MCF 10A (cell line): ENCODE measurements around the gene RECK. TPM values are rescaled to one million over a fixed set of nuclear protein-coding genes. Genes with fewer than 3 reads are reported as not detected.
A peak's percentile ranks its signal among the peaks of the same experiment; 100 is the strongest.

Experiments
- BruUV-seq: library from RNA; stranded (reverse); fragments of 400-500 nt; replicated peaks from 2 replicates; lab custom pipeline; 2021; lab: Mats Ljungman, UMichigan
- CTCF ChIA-PET: fragments of 300-600 bp; sonication (Branson Sonifier 250); formaldehyde crosslinking; extraction: SDS; loops from one replicate; lab custom pipeline; 2021; ENCODE audit warnings: antibody characterized with exemption, inconsistent platforms; lab: Yijun Ruan, JAX
- POLR2A ChIA-PET: fragments of 300-600, 350-650 bp; sonication (Branson Sonifier 250); formaldehyde crosslinking; extraction: SDS; loops from one replicate; lab custom pipeline; 2020; ENCODE audit warnings: antibody characterized with exemption, inconsistent platforms; lab: Yijun Ruan, JAX
- DNase-seq: peaks from one replicate; pipeline ENCODE4 v3.0.0-alpha.2; 2018; ENCODE audit not compliant: unreplicated experiment
- H3K27ac Mint-ChIP-seq: one replicate; pipeline ENCODE4 v1.8.0; 2022; ENCODE audit warnings: mild to moderate bottlenecking, low read depth, mixed read lengths; ENCODE audit not compliant: unreplicated experiment
- H3K27me3 Mint-ChIP-seq: one replicate; pipeline ENCODE4 v1.8.0; 2022; ENCODE audit warnings: mixed read lengths; ENCODE audit not compliant: insufficient read depth, unreplicated experiment
- H3K36me3 Mint-ChIP-seq: one replicate; pipeline ENCODE4 v1.8.0; 2022; ENCODE audit warnings: mild to moderate bottlenecking, moderate library complexity, mixed read lengths; ENCODE audit not compliant: insufficient read depth, unreplicated experiment
- H3K4me1 Mint-ChIP-seq: one replicate; pipeline ENCODE4 v1.8.0; 2022; ENCODE audit warnings: mixed read lengths; ENCODE audit not compliant: insufficient read depth, unreplicated experiment
- H3K4me3 Mint-ChIP-seq: one replicate; pipeline ENCODE4 v1.8.0; 2022; ENCODE audit warnings: mild to moderate bottlenecking, moderate library complexity, mixed read lengths; ENCODE audit not compliant: unreplicated experiment
- H3K9me3 Mint-ChIP-seq: one replicate; pipeline ENCODE4 v1.8.0; 2022; ENCODE audit warnings: mixed read lengths; ENCODE audit not compliant: unreplicated experiment
- CTCF ChIP-seq: fragments of 200-600 bp; IDR thresholded peaks from one replicate; pipeline ENCODE4 v1.8.0; 2022; ENCODE audit warnings: antibody characterized with exemption, mild to moderate bottlenecking; ENCODE audit not compliant: unreplicated experiment
- intact Hi-C: fragments of 100-400 bp; cut with micrococcal nuclease; formaldehyde crosslinking; loops from 2 replicates; pipeline ENCODE4 v1.14.1; 2022
- total RNA-seq: library from RNA; stranded (reverse); gene quantifications from 2 replicates; pipeline ENCODE4 v1.2.3, GENCODE V29; 2022

Gene RECK
- total RNA-seq, 1 experiment from 2014 or later: 3.7 TPM

- H3K4me1 Mint-ChIP-seq: peaks cover 11% of the 10 kb centered on the region
- no TSS peak for BruUV-seq
- intact Hi-C loops: loop anchor here (1.0 kb wide), 1 partner anchor 25 kb away; no protein-coding TSS in a partner anchor
- CTCF ChIA-PET: interaction anchor here (1.5 kb wide), 1 partner anchor 25 kb away, joined by 8 read pairs; no protein-coding TSS in a partner anchor
- H3K9me3 Mint-ChIP-seq: peaks cover 11% of the 10 kb centered on the region
- H3K27ac Mint-ChIP-seq: no peak overlapping the region
- DNase-seq: peak; percentile 50
- H3K36me3 Mint-ChIP-seq: no peaks in the 10 kb centered on the region
- peaks cover 50% of the 10 kb centered on the region for H3K27me3 Mint-ChIP-seq
- POLR2A ChIA-PET: no interaction called here
- TF ChIP-seq CTCF: peak; percentile 30
- H3K4me3 Mint-ChIP-seq: no peak overlapping the region
These were observed 104.6 kb downstream of the RECK start for GRCh38 chr9:36141288-36141687.

GRCh38 chr9:36141761-36142160 is 105.0 kb downstream of the RECK start:
- H3K27me3 Mint-ChIP-seq: peaks cover 50% of the 10 kb centered on the region
- H3K4me1 Mint-ChIP-seq: peaks cover 11% of the 10 kb centered on the region
- H3K9me3 Mint-ChIP-seq: peaks cover 11% of the 10 kb centered on the region
- H3K36me3 Mint-ChIP-seq: no peaks in the 10 kb centered on the region
- POLR2A ChIA-PET: no interaction called here
- BruUV-seq: no TSS peak
- no peak for TF ChIP-seq CTCF
- no peak overlapping the region for H3K4me3 Mint-ChIP-seq
- CTCF ChIA-PET: interaction anchor here (1.5 kb wide), 1 partner anchor 24 kb away, joined by 8 read pairs; no protein-coding TSS in a partner anchor
- intact Hi-C loops: loop anchor here (1.0 kb wide), 1 partner anchor 25 kb away; no protein-coding TSS in a partner anchor
- DNase-seq: no peak
- H3K27ac Mint-ChIP-seq: no peak overlapping the region

- BruUV-seq: no TSS peak
- intact Hi-C loops: no loop called here
- no peak overlapping the region for H3K4me3 Mint-ChIP-seq
- no peak for DNase-seq
- no peak for TF ChIP-seq CTCF
- POLR2A ChIA-PET: interaction anchor here (0.6 to 0.7 kb wide), 2 partner anchors 54 to 124 kb away, joined by 3 read pairs; no protein-coding TSS in a partner anchor
- peaks cover 40% of the 10 kb centered on the region for H3K27me3 Mint-ChIP-seq
- no peaks in the 10 kb centered on the region for H3K36me3 Mint-ChIP-seq
- H3K27ac Mint-ChIP-seq: no peak overlapping the region
- H3K4me1 Mint-ChIP-seq: peaks cover 4% of the 10 kb centered on the region
- CTCF ChIA-PET: interaction anchor here (0.6 to 1.4 kb wide), 3 partner anchors 21 to 233 kb away, joined by 3 to 4 read pairs (median 3); no protein-coding TSS in a partner anchor
- H3K9me3 Mint-ChIP-seq: peaks cover 11% of the 10 kb centered on the region
These were observed 106.0 kb downstream of the RECK start for GRCh38 chr9:36142510-36143244.

GRCh38 chr9:36143245-36143641 is 106.5 kb downstream of the RECK start:
- POLR2A ChIA-PET: interaction anchor here (0.6 kb wide), 2 partner anchors 55 to 529 kb away, joined by 3 read pairs; no protein-coding TSS in a partner anchor
- peaks cover 35% of the 10 kb centered on the region for H3K27me3 Mint-ChIP-seq
- CTCF ChIA-PET: interaction anchor here (0.6 to 2.1 kb wide), 6 partner anchors 10 to 232 kb away, joined by 3 to 5 read pairs (median 3); no protein-coding TSS in a partner anchor
- peaks cover 11% of the 10 kb centered on the region for H3K9me3 Mint-ChIP-seq
- H3K4me3 Mint-ChIP-seq: no peak overlapping the region
- BruUV-seq: no TSS peak
- H3K36me3 Mint-ChIP-seq: no peaks in the 10 kb centered on the region
- H3K4me1 Mint-ChIP-seq: peaks cover 4% of the 10 kb centered on the region
- intact Hi-C loops: no loop called here
- DNase-seq: no peak
- H3K27ac Mint-ChIP-seq: no peak overlapping the region
- no peak for TF ChIP-seq CTCF
